ENCODE measurements around the gene HOPX.

GRCh38 chr4:56692576-56692975 is 11.5 kb upstream of the HOPX start:
- TF ChIP-seq CTCF (IDR thresholded peaks at IDR 0.05; ENCODE audit: insufficient read depth, low read length) (no peak), POLR2AphosphoS5 (IDR thresholded peaks at IDR 0.05; ENCODE audit: low read depth) (no peak)

All from HL-60 (cell line).